C4-2B (cell line): ENCODE results near the gene NEURL2.

Experiments
- ZFX ChIP-seq: fragments of 450-650 bp; IDR thresholded peaks from 2 replicates; pipeline ENCODE4 v1.6.1; 2017
- TF ChIP-seq, protein P1 (sequence below): fragments of 450-650 bp; conservative IDR thresholded peaks from 2 replicates; pipeline ENCODE4 v1.5.1; 2017; ENCODE audit warnings: mild to moderate bottlenecking

DNA sequence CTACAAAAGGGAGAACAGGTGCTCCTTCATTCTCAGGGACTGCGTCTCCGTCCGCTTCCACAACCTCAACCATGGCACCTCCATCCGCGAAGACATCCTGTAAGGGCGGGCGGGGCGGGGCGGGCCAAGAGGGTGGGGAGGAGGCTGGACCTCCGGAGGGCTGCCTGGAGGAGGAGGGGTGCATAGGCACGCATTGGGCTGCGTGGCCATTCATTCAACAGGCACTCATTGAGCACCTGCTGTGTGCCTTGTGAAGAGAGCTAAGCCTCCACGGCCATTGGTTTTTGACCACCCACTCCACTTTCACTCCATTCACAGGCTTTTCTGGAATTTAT is 33.2 kb downstream of the NEURL2 start:
- TF ChIP-seq ZFX, result no peak
- TF ChIP-seq, protein P1, sequence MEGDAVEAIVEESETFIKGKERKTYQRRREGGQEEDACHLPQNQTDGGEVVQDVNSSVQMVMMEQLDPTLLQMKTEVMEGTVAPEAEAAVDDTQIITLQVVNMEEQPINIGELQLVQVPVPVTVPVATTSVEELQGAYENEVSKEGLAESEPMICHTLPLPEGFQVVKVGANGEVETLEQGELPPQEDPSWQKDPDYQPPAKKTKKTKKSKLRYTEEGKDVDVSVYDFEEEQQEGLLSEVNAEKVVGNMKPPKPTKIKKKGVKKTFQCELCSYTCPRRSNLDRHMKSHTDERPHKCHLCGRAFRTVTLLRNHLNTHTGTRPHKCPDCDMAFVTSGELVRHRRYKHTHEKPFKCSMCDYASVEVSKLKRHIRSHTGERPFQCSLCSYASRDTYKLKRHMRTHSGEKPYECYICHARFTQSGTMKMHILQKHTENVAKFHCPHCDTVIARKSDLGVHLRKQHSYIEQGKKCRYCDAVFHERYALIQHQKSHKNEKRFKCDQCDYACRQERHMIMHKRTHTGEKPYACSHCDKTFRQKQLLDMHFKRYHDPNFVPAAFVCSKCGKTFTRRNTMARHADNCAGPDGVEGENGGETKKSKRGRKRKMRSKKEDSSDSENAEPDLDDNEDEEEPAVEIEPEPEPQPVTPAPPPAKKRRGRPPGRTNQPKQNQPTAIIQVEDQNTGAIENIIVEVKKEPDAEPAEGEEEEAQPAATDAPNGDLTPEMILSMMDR, result no peak
